Effector memory CD8-positive, alpha-beta T cell (primary cell): Measurements from ENCODE around the gene ATP11B.

Experiments
- ATAC-seq: fragments of 150-1000 bp; cut with Tn5 transposase; replicated peaks from 2 replicates; pipeline ENCODE4 v1.10.0; 2021; ENCODE audit warnings: mild to moderate bottlenecking, moderate library complexity
- DNase-seq, 3 experiments: peaks; one replicate each; pipeline ENCODE4 v3.0.0; 2021
- H3K27ac Mint-ChIP-seq, 2 donors: one replicate each; pipeline ENCODE4 v1.8.0; 2022; ENCODE audit warnings: mild to moderate bottlenecking in 2 of 2, mixed read lengths in 2 of 2, moderate library complexity in 2 of 2
- H3K27me3 Mint-ChIP-seq, 2 donors: one replicate each; pipeline ENCODE4 v1.8.0; 2022; ENCODE audit warnings: mixed read lengths in 2 of 2
- H3K36me3 Mint-ChIP-seq: one replicate; pipeline ENCODE4 v1.8.0; 2022; ENCODE audit warnings: mild to moderate bottlenecking, moderate library complexity, mixed read lengths; ENCODE audit not compliant: insufficient read depth
- H3K4me1 Mint-ChIP-seq, 2 donors: one replicate each; pipeline ENCODE4 v1.8.0; 2022; ENCODE audit warnings: low read depth in 2 of 2, mixed read lengths in 2 of 2
- H3K4me3 Mint-ChIP-seq, 2 donors: one replicate each; pipeline ENCODE4 v1.8.0; 2022; ENCODE audit warnings: mild to moderate bottlenecking in 2 of 2, mixed read lengths in 2 of 2, moderate library complexity in 2 of 2
- H3K9me3 Mint-ChIP-seq, 2 donors: one replicate each; pipeline ENCODE4 v1.8.0; 2022; ENCODE audit warnings: mixed read lengths in 2 of 2

The ATP11B gene

GRCh38 chr3:182967218-182968204, 174.2 kb downstream of the ATP11B start:
- Mint-ChIP-seq H3K27ac (peak overlapping the region; percentile 13 to 62), H3K36me3 (peaks cover 11% of the 10 kb centered on the region), H3K4me1 (peaks cover 29 to 51% of the 10 kb centered on the region in 2 donors), H3K9me3 (no peaks in the 10 kb centered on the region), H3K27me3 (no peaks in the 10 kb centered on the region), H3K4me3 (peak overlapping the region; percentile 1 to 67)
- ATAC-seq (peak; percentile 90), DNase-seq (no peak)

GRCh38 chr3:182969277-182969676, 176.0 kb downstream of the ATP11B start:
- Mint-ChIP-seq H3K9me3 (no peaks in the 10 kb centered on the region), H3K4me3 (no peak overlapping the region), H3K4me1 (peaks cover 29 to 60% of the 10 kb centered on the region in 2 donors), H3K27me3 (no peaks in the 10 kb centered on the region), H3K36me3 (peaks cover 13% of the 10 kb centered on the region), H3K27ac (no peak overlapping the region)
- ATAC-seq (no peak), DNase-seq (no peak)

- Mint-ChIP-seq H3K27ac (no peak overlapping the region), H3K4me3 (no peak overlapping the region), H3K4me1 (peaks cover 27 to 60% of the 10 kb centered on the region in 2 donors), H3K36me3 (peaks cover 11% of the 10 kb centered on the region), H3K9me3 (no peaks in the 10 kb centered on the region), H3K27me3 (no peaks in the 10 kb centered on the region)
- ATAC-seq (no peak), DNase-seq (no peak)
Observed at GRCh38 chr3:182969853-182970252, 176.5 kb downstream of the ATP11B start.

GRCh38 chr3:182970811-182971418, 177.6 kb downstream of the ATP11B start:
- Mint-ChIP-seq H3K4me3 (no peak overlapping the region), H3K27ac (peak overlapping the region in 1 of 2 donors; percentile 13), H3K36me3 (peaks cover 11% of the 10 kb centered on the region), H3K27me3 (no peaks in the 10 kb centered on the region), H3K4me1 (peaks cover 29 to 61% of the 10 kb centered on the region in 2 donors), H3K9me3 (no peaks in the 10 kb centered on the region)
- no peak for DNase-seq
- ATAC-seq, result no peak
